Measurements from ENCODE around the gene CNTNAP2.

CNTNAP2 gene

GRCh38 chr7:146116521-146117222 is at the start of gene CNTNAP2:
Gene CNTNAP2, plus strand, starts transcription at chr7:146116801. Its CDS starts 76 bp downstream, at chr7:146116877.
- peak; percentile 9 for DNase-seq (ENCODE audit: low spot score)

GRCh38 chr7:146067880-146068279 is 48.7 kb upstream of the CNTNAP2 start:
- no peak for DNase-seq (ENCODE audit: low spot score)

GRCh38 chr7:146074195-146074765 is 42.3 kb upstream of the CNTNAP2 start:
- no peak for DNase-seq (ENCODE audit: low spot score)

- DNase-seq (ENCODE audit: low spot score) = no peak
Observed at GRCh38 chr7:146076344-146076743, 40.3 kb upstream of the CNTNAP2 start.

- no peak for DNase-seq (ENCODE audit: low spot score)
Observed at GRCh38 chr7:146084086-146084485, 32.5 kb upstream of the CNTNAP2 start.

DNA sequence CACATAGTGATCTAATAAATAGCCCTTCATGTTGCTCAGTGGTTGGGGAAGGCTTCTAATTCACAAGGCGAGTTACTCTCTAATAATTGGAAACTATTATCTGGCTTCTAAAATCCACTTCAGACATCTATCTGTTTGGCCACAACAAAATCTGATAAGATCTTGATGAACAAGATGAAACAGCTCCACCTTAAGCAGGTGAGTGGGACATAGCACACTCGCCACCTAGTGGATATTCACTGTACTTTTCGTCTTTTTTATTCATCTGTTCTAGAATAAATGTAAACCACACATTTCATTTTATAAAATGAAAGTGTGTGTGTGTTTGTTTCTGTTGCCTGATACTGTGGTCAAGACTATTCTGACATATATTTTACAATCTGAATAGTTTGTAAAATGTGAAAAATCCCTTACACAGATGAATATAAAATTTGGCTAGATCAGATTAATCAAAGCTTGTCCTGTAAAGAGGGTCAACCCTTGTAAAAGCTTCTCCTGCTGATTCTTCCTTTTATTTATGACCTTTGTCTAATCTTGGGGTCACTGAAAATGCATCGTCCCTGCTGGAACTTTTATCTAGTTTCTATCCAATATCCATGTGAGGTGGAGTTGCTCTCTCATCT is 26.5 kb upstream of the CNTNAP2 start:
- peak; percentile 2 for DNase-seq (ENCODE audit: low spot score)

DNA sequence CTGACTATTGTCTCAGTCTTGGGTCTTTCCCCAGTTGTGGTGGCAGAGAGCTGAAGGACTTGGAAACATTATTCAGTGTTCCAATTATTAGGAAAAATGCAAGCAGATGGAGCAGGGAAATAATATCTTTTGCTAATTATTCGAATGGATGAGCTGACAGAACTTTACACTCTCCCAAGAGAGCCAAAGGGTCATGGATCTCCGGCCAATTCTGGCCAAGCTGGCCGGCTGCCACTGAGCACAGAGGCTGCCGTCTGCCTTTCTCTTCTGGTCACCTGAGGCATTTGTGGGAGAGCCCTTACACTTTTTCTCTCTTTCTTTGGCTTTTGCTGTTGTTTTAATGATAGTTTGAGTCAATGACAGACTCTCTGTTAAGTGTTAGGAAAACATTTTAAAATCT is 22.2 kb upstream of the CNTNAP2 start:
- no peak for DNase-seq (ENCODE audit: low spot score)

DNA sequence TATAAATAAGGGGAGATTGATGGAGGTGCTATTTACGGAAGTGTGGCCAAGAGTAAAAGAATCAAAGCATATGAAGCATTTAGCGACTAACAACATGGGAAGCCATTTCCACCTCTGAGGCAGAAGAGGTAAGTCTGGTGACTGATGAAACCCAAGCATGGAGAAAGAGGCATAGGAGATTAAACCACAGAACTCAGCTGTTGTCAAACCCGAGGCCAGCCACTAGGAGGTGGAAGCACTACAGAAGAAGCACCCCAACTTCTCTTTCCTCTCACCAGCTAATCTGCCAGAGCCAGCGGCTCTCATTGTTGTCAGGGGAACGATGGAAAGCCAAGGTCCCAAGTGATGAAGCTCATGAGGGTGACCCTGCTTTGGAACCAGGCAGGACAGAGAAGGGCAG is 19.6 kb upstream of the CNTNAP2 start:
- no peak for DNase-seq (ENCODE audit: low spot score)

DNA sequence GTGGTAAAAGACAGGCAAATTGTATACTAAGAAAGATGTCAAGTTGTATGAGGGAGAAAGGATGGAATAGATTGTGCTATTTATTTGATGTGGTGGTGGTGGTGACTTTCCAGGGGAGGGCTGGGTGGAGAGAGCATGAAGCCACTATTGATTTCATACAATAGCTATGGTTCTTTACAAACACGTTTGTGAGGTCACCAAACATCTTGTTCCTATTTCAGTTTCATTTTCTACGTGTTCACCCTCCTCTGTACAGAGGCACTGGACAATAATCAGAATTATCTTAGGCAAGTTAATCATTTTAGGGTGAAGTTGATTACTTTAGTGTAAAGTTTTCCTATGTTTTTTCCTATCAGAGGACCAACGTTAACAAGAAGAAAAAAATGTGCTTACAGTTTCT is 10.3 kb upstream of the CNTNAP2 start:
- no peak for DNase-seq (ENCODE audit: low spot score)

DNA sequence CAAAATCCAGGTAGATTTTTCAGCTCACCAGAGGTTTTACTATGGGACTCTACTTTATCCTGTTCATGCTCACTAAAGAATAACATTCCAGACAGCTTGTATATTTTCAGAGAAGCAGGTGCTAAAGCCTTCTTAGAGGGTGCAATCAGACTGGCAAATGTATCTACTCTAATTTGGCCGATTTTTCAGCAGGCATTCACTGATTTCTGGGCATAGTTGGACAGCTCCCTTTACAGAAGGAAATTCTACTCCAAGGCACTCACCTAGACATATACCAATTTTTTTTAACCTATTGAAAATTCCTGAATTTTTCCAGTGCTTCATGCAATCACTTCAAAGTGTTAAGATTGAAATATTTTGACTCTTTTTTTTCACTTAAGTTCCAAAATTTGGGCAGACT is 3.8 kb upstream of the CNTNAP2 start:
- no peak for DNase-seq (ENCODE audit: low spot score)

GRCh38 chr7:146115548-146115850 is 1.1 kb upstream of the CNTNAP2 start:
- no peak for DNase-seq (ENCODE audit: low spot score)

DNA sequence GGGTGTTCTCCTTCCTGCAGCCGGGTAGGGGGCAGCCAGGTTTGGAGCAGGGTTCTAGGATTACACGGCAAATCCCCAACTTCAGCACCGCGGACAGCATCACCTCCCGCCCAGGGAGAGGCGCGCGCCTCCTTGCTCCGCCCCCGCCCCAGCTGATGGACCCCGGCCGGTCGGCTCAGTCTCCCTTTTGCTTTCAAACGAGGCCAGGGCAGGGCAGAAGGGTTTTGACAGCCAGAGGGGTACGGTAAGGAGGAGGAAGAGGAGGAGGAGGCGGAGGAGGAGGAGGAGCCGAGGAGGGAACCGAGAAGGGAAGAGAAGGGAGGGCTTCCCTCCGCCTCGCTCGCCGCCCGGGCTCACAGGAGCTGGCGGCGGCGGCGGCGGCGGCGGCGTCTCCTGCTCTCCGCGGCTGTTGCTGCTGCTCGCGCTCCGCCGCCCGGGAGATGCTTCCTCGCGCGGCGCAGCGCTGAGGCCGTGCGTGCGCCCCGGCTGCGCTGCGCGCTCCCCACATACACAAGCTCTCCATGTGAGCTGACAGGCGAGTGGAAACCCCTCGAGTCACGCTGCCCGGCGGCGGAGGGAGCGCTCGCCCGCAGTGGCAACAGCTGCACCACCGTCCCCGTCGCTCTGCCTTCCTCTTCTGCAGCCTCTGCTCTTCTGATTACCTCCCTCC is 615 bp upstream of the CNTNAP2 start:
- peak; percentile 20 for DNase-seq (ENCODE audit: low spot score)

- no peak for DNase-seq (ENCODE audit: low spot score)
Observed at GRCh38 chr7:146117576-146117975, 975 bp downstream of the CNTNAP2 start.

DNA sequence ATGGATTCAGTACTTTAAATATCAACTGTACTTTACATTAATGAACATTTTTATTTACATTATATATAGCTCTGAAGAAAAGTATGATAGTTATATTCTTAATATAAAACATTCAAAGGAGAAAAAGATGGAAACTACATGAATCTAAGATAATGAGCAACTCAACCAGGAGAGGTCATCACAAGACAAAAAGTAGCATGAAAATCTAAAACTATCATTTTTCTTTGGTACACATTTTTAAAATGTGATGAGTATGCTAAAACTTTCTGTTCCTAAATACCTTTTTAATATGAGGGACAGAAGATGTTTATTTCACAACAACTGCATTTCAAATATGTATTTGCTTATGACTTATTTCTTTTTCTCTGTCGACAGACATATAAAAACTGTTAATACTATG is 2.4 kb downstream of the CNTNAP2 start:
- DNase-seq (ENCODE audit: low spot score) = no peak

DNA sequence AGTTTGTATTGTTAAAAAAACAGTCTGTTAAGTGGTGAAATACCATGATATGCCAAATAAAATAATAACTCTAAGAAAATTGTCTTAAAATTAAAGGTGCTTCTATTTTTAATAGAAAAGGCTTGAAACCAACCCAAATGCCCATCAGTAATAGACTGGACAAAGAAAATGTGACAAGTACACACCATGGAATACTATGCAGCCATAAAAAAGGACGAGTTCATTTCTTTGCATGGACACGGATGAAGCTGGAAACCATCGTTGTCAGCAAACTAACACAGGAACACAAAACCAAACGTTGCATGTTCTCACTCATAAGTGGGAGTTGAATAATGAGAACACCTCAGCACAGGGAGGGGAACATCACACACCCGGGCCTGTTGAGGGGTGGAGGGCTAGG is 7.1 kb downstream of the CNTNAP2 start:
- no peak for DNase-seq (ENCODE audit: low spot score)

DNA sequence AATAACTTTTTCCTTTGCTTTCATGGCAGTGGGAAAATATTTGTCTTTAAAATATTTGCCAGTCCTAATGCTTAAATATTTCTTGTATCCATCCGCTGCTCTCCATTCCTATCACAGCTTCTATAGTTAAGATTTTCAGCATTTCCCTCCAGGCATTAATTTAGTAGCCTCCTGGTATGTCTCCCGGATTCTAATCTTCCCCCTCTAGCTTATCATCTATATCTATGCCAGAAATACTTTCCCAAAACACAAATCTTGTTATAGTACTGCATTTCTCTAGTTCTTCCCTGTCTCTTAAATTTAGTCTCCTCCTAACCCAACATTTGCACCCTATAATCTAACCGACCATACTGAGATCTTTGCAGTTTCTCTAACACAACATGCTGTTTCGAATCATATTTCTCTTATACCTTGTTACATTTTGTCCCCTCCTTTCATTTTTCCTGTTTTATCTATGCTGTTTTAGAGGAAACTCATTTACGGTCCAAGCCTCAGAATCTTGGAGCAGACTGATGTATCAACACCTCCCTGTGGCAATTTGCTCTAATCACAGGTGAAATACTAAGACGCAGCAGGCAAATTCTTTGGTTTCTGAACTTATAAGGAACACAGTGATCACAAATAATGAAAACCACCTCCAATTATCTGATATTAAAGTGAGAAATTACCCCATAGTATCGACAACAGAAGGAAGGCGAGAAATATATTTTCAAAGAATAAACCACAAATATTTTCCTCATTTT is 10.3 kb downstream of the CNTNAP2 start:
- no peak for DNase-seq (ENCODE audit: low spot score)

GRCh38 chr7:146129296-146129695 is 12.7 kb downstream of the CNTNAP2 start:
- DNase-seq (ENCODE audit: low spot score) = no peak

- DNase-seq (ENCODE audit: low spot score) = no peak
Observed at GRCh38 chr7:146129997-146130396, 13.4 kb downstream of the CNTNAP2 start.

DNA sequence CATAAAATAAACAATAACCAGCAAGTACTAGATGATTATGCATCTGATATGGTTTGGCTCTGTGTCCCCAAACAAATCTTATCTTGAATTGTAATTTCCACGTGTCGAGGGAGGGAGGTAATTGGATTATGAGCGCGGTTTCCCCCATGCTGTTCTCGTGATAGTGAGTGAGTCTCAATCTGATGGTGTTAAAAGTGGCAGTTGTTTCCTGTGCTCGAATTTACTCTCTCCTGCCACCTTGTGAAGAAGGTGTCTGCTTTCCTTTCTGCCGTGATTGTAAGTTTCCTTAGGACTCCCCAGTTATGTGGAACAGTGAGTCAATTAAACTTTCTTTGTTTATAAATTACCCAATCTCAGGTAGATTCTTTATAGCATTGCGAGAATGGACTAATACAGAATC is 15.1 kb downstream of the CNTNAP2 start:
- no peak for DNase-seq (ENCODE audit: low spot score)

DNA sequence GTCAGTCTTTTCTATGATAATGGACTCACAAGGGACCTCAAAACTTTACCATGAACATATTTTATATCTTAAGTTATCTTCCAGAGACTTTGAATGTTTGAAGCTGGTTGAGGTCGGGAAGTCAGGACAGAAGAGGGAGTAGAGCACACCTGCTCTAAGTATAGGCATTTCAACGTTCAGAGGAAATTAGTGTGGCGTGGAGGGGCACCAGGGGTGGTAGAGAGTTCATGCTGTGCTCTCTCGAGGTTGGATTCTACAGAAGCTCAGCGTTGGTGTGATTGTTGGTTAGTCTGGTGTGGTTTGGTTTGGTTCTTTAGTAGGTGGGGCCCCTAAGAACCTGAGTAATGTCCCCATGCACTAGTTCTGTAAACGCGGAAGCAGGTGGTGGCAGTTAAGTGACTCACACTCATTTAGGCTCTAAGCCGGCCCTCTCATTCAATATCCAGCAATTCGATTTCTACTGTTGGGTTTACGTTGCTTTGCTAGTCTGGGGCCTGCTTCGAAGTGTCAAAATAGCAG is 19.8 kb downstream of the CNTNAP2 start:
- no peak for DNase-seq (ENCODE audit: low spot score)

- no peak for DNase-seq (ENCODE audit: low spot score)
Observed at GRCh38 chr7:146138926-146139325, 22.3 kb downstream of the CNTNAP2 start.

- no peak for DNase-seq (ENCODE audit: low spot score)
Observed at GRCh38 chr7:146146831-146147486, 30.4 kb downstream of the CNTNAP2 start.
